ENCODE measurements around the gene MLNR.

Gene MLNR

GRCh38 chr13:49226613-49227012 is 6.5 kb downstream of the MLNR start:
- DNase-seq (ENCODE audit: low read depth), result no peak

DNA sequence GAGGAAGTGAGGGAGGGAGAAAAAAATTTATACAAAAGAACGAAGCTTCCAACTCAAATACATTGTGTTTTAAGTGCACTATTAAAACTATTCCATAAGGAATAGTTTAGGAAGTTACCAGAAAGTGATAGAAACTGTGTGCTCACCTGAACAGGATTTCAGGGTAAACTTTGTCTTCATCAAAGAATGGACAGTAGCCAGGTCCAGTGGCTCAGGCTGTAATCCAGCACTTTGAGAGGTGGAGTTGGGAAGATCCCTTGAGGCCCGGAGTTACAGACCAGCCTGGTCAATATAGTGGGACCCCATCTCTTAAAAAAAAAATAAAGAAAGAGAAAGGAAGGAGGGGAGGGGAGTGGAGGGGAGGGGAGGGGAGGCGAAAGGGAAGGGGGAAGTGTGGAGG is 14.6 kb downstream of the MLNR start:
- DNase-seq (ENCODE audit: low read depth), result no peak

GRCh38 chr13:49235856-49236431 is 15.8 kb downstream of the MLNR start:
- no peak for DNase-seq (ENCODE audit: low read depth)

DNA sequence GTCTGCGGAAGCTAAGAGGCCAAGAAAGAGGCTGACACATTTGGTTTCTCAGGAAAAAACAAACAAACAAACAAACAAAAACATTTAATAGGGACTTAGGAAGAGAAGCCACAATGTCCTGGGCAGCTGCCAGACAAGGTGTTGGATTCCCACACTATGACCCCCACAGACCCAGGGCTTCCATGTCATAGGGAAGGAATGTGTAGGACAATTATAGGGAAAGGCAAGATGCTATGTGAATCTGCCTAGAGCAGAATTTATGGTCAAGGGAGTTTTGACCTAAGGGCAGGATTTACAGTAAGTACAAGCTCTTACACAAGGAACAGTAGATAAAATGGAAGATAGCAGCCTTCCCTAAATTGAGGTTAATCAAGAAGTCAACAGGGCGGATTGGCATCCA is 18.5 kb downstream of the MLNR start:
- no peak for DNase-seq (ENCODE audit: low read depth)

DNA sequence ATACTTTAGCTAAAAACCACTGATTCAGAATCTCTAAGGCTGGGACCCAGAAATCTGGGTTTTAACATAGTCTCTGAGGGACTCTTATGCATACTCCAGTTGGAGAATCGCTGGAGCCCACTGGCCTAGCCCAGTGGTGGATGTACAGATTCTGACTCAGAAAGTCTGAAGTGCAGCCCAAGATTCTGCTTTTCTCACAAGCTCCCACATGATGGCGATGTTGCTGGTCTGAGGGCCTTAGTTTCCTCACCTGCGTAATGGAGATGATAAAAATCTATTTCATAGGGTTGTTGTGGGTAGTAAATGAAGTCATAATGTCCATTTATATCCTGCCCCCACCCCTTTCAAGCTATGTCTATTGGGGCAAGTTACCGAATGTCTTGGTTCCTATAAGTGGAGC is 19.9 kb downstream of the MLNR start:
- DNase-seq (ENCODE audit: low read depth), result no peak

DNA sequence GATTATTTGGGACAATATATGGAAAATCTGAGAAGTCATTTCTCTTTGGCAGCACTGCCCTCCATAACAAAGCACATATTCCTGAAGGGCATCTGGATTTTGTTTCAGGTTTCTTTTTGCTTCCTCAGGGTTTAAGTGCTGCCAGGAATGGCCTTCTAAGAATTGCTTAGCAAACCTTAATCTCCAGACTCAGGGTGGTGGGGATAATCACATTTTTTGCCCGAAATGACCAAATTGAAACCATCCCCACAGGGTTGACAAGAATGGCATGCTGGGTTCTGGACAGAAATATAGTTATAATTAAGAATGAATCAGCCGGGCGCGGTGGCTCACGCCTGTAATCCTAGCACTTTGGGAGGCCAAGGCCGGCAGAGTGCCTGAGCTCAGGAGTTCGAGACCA is 21.2 kb downstream of the MLNR start:
- no peak for DNase-seq (ENCODE audit: low read depth)

DNA sequence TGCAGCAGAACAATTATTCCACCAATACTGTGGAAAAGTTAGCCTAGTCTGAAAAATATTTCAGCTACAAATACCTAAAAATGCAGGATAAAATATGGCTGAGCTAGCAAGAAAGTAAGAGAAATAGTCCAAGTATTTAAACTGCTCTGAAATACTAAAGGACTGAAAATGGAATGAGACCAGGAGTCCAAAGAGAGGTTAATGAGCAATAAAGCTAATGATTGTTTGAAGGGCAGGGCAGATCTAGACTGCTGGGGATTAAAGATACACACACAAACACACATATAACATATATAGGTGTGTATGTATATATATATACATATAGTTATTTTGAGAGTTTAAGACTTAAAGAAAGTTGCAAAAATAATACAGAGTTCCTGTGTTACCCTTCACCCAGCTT is 25.0 kb downstream of the MLNR start:
- no peak for DNase-seq (ENCODE audit: low read depth)

- no peak for DNase-seq (ENCODE audit: low read depth)
Observed at GRCh38 chr13:49246850-49247642, 26.9 kb downstream of the MLNR start.

DNA sequence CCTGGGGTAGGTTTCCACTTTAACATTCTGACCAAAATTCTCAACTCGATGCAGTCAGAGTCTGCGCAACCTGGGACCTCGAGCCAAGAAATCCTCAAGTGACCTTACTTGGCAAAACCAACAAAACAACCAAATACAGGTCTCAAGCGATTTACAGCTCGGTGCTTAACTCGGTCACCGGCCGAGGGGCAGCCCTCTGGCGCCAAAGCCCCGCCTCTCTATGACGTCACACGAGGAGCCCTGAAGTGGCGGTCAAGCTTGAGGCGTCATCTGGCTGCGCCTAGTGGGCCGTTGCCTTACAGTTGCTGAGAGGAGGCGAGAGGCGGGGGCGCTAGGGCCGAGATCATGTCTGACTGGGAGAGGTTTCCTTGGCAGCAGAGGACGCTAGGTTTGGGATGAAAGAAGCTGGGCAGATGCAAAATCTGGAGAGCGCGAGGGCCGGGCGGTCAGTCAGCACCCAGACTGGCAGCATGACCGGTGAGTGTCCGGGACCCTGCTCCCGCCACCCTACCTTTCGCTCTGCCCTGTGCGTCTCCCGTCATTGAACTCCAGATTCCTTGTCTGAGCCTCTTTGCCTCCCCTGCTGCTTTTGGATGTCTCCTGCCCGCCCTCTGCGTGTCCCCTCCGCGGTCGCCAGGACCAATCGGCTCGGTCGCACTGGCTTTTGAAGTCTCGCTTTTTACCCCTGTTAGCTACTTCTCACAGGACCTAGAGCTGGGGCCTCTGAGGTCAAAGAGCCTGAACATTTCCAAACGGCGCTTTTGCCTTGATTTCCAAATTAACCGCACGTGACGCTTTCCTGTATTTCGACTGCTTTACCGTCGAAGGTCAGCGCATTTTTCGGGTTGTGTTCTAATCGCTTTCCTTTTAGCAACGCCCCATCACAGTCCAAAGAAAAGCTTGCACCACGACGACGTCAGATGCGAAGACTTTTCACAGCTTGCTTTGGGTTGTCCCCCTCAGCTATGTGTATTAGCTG is 27.8 kb downstream of the MLNR start, which contains the start of gene CDADC1:
Gene CDADC1 (plus strand): TSS at position 283 of the 979 bp plus-strand sequence. CDS start 113 bp downstream, at position 396.
- peak; percentile 64 for DNase-seq (ENCODE audit: low read depth)

- DNase-seq (ENCODE audit: low read depth), result no peak
Observed at GRCh38 chr13:49248622-49249002, 28.5 kb downstream of the MLNR start.

DNA sequence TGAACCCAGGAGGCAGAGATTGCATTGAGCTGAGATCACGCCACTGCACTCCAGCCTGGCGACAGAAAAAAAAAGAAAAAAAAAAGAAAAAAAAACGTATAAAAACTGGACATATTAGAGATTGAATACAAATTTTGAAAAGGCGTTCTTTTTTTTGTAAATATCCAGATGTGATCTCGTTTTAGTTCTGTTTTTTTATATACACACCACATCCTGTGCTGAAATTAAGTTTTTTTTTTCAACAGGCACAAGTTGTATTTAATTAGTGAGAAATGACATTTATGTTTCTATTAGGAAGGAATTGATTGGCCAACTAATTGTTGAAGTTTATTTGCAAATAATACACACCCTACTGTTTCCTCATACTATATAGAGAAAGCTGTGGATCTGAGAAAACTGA is 31.2 kb downstream of the MLNR start:
- no peak for DNase-seq (ENCODE audit: low read depth)

GRCh38 chr13:49253310-49253709 is 33.2 kb downstream of the MLNR start:
- DNase-seq (ENCODE audit: low read depth), result no peak

DNA sequence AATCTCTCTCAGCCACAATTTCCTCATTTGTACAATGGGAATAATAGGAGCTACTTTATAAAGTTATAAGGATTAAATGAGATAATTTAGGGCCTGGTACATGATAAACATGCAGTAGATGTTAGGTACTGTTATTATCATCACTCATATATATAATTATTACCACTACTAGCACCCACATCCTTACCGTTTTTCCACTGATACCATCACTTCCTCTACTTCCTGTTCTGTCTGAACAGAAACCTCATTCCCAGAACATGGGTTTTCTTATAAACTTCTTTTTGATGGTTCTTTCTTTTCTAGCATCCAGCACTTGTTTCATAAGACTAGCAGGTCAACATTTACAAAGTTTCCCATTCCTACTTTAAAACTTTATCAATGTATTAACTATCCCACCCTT is 33.9 kb downstream of the MLNR start:
- DNase-seq (ENCODE audit: low read depth), result no peak

GRCh38 chr13:49256841-49257240 is 36.7 kb downstream of the MLNR start:
- no peak for DNase-seq (ENCODE audit: low read depth)

- DNase-seq (ENCODE audit: low read depth), result no peak
Observed at GRCh38 chr13:49258089-49258796, 38.1 kb downstream of the MLNR start.

DNA sequence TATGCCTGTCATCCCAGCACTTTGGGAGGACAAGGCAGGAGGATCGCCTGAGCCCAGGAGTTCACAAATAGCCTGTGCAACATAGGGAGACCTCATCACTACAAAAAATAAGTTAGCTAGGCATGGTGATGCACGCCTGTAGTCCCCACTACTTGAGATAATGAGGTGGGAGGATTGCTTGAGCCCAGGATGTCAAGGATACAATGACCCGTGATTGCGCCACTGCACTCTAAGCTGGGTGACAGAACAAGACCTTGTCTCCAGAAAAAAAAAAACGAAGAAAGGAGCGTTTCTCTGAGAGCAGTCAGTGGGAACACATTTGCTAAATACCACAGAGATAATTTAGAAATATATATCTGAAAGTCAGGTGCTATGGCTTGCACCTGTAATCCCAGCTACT is 39.4 kb downstream of the MLNR start:
- no peak for DNase-seq (ENCODE audit: low read depth)

DNA sequence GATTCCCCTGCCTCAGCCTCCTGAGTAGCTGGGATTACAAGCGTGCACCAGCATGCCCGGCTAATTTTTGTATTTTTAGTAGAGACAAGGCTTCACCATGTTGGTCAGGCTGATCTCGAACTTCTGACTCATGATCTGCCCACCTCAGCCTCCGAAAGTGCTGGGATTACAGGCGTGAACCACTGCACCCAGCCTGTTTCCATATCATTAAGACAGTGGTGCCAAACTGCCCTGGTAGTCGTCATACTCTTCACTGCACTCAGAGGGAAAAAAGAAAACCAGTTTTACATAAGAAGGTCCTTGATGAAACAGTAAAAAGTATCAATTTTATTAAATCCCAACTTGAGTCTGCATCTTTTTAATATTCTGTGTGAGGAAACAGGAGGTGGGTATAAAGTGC is 42.5 kb downstream of the MLNR start:
- no peak for DNase-seq (ENCODE audit: low read depth)

DNA sequence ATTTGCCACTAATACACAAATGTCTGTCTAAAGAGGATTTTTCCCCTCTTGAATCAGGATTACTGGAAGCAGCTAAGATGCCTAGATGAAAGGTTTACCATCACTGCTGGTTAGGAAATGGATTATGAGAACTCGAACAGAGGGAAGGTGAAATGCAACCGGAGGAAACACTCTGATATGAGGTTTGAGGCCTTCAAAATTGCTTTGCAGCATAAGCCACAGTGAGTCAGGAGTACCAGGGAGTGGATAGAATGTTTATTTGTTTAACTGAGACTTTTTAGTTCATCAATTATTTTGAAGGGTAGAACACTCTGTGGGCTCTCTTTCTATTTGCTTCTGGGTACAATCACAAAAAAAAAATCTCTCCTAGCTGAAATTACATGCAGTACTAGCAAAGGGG is 45.7 kb downstream of the MLNR start:
- no peak for DNase-seq (ENCODE audit: low read depth)

DNA sequence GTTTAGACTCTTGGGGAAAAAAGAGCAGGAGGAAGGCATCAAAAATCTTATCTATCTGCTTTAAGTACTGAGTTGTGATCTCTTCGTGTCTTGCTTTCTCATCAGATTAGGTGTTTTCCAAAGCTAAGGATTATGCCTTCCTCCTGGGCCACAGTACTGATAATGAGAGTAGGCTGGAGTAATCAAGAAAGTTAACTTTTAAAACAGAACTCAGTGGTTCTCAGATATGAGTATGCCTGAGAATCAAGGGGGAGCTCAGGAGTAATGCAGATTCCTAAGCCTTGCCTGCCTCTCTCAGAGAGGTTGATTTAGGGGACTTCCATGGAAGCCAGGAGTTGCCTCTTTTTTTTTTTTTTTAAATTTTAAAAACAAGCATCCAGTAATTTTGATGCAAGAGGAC is 51.1 kb downstream of the MLNR start:
- no peak for DNase-seq (ENCODE audit: low read depth)
